GM12875 (cell line): ENCODE measurements around the gene ZBTB20.

ENCODE experiments used
- H3K4me3 ChIP-seq: one replicate; pipeline ENCODE4 v1.5.1; 2011; ENCODE audit warnings: low read depth, low read length, control low read depth
- TF ChIP-seq, protein P1 (sequence below): IDR thresholded peaks from 2 replicates; pipeline ENCODE4 v1.5.1; 2011; ENCODE audit warnings: low read depth, mild to moderate bottlenecking, control low read depth, inconsistent platforms, low read length, moderate library complexity, borderline replicate concordance; ENCODE audit not compliant: insufficient read depth

The ZBTB20 gene

DNA sequence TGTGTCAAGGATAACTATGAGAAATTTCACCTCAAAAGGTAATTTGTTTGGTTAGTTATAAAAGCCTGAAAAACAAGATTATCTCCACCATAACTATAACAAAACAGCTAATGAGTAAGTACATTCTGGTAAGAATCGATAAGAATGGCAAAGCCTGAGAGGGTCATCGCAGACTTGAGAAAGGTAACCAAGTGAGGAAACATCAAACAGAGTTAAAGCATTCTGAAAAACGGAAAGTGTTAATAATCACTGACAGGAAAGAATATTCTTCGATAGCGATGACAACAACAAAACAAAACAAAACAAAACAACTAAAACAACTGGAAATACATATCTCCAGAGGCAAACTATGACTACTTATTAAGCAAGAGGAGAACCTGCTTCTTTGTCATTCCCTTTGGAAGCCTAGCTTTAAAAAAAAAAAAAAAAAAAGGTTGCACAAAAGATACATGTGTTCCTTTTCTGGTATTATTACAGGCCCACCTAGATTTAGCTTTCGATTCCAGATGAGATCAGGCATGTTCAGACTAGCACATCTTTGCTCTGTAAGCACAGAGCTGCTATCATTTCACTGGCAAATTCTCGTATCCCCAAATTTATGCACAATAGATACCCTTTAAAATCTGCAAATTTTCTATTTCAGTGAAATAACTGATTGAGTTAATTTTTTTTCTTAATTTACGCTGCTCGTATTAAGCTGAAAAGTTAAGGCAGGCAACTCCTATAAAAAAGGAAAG lies 697.6 kb downstream of the ZBTB20 start:
- TF ChIP-seq, protein P1, sequence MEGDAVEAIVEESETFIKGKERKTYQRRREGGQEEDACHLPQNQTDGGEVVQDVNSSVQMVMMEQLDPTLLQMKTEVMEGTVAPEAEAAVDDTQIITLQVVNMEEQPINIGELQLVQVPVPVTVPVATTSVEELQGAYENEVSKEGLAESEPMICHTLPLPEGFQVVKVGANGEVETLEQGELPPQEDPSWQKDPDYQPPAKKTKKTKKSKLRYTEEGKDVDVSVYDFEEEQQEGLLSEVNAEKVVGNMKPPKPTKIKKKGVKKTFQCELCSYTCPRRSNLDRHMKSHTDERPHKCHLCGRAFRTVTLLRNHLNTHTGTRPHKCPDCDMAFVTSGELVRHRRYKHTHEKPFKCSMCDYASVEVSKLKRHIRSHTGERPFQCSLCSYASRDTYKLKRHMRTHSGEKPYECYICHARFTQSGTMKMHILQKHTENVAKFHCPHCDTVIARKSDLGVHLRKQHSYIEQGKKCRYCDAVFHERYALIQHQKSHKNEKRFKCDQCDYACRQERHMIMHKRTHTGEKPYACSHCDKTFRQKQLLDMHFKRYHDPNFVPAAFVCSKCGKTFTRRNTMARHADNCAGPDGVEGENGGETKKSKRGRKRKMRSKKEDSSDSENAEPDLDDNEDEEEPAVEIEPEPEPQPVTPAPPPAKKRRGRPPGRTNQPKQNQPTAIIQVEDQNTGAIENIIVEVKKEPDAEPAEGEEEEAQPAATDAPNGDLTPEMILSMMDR: no peak
- H3K4me3 ChIP-seq: no peak overlapping the region

DNA sequence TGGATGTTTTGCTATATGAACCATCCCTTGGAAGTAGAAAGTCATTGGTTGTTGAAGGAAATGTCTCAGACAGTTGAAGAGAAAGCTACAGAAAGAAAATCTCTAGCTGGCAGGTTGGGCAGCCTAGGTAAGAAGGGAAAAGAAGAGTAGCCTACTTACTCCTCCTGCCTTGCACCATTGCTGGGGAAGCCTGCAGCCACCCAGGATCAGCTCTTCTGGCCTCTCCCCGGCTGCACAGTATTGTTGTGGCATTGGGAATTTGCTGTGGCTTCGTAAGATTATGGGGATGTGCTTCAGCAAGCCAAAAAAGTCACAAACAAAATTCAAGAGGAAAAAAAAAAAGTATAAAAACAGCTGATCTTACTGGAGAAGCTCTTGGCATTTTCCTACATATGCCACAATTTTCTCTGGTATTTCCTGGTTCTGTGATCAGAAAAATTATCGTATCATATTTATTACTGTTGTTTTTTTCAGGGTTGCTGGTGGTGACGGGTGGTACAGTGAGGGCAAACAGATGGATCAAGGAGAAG lies 699.1 kb downstream of the ZBTB20 start:
- TF ChIP-seq, protein P1: no peak
- H3K4me3 ChIP-seq: no peak overlapping the region

DNA sequence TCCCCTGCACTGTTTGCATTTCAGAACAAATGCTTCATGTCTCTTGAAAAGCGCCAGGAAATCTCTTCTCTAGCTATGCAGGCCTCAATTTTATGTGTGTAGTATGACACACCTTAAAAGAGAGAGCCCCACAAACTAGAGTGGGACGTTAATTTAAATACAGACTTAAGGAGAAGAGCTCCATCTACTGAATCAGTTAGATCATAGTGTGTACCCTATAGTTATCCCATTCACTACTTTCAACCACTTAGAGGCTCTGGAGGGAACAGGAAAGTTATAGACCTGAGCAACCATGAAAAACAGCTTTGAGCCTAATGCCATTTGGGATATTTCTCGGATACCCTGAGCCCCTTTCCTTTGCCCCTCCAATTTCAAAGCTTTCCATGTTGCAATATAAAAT lies 699.5 kb downstream of the ZBTB20 start:
- H3K4me3 ChIP-seq: no peak overlapping the region
- TF ChIP-seq, protein P1: no peak

DNA sequence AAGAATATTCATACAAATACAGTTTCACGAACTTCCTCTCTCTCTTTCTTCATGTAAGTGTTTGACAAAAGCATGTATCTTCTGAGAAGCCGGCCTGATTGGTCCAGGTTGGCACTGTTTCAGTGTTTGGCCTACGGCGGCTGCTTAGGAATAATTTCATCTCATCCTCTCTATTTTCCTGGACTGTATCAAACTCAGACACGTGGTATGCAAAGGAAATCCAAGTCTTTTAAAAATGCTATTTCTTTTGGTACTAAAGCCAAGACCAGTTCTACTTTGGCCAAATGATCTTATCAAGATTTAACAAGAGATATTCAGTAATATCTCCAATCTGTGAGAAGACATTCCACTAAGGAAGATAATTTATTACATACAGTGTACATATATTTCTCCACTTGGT lies 700.5 kb downstream of the ZBTB20 start:
- no peak overlapping the region for H3K4me3 ChIP-seq
- TF ChIP-seq, protein P1: no peak

DNA sequence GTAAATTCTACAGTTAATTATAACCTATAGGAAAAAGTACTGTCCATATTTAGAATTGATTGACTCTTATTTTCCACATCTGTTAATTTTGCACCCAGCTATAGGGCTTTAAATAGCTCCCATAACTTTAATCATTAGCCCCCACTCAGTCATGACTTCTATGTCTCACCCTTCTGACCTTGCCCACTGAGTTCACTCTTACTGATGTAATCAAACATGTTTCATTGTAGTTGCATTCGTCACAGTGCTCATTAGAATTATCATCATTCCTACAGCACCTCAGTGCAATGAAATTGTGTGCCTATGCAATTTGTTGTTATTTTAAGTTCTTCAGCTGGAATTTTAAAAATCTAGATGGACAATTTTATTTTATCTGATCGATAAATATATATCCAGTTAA lies 701.9 kb downstream of the ZBTB20 start:
- no peak overlapping the region for H3K4me3 ChIP-seq
- TF ChIP-seq, protein P1: no peak

DNA sequence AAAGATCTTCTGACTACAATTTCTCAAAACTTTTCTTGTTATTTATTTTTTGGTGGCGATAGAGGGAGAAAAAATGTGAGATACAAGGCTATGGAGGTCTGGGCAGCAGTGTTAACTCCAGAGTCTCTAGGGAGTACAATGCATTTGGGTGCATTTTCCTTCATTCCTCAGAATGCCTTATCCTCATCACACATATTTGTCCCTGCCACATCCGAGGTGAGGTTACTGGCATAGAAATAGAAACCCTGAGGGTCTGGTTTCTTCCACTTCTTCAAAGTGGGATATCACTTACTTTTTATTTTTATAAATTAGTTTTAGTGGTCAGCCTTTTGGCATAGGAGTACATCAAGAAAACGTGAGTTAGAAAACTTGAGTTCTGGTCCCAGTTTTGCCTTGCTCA lies 702.9 kb downstream of the ZBTB20 start:
- no peak overlapping the region for H3K4me3 ChIP-seq
- TF ChIP-seq, protein P1: no peak

DNA sequence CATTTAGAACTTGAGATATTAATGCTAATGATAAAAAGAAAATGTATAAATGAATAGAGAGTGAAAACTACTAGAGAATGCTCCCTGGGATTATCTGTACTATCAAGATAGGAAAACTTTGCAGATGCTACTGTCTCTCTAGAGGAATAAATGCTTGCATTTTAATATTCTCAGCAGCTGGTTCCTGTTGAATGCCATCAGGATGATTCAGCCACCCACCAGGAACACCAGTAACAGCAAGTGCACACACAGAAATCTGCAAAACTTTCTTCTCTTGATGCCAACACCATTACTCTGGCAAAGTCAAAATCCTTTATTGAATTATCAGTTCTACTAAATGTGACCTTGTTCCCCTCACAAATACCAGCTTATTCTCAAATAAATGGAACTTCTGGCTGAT lies 704.8 kb downstream of the ZBTB20 start:
- TF ChIP-seq, protein P1: no peak

More for the DNA sequence above, 704.8 kb downstream of the ZBTB20 start:
- no peak overlapping the region for H3K4me3 ChIP-seq
